ENCODE data around the gene MIF.

DNA sequence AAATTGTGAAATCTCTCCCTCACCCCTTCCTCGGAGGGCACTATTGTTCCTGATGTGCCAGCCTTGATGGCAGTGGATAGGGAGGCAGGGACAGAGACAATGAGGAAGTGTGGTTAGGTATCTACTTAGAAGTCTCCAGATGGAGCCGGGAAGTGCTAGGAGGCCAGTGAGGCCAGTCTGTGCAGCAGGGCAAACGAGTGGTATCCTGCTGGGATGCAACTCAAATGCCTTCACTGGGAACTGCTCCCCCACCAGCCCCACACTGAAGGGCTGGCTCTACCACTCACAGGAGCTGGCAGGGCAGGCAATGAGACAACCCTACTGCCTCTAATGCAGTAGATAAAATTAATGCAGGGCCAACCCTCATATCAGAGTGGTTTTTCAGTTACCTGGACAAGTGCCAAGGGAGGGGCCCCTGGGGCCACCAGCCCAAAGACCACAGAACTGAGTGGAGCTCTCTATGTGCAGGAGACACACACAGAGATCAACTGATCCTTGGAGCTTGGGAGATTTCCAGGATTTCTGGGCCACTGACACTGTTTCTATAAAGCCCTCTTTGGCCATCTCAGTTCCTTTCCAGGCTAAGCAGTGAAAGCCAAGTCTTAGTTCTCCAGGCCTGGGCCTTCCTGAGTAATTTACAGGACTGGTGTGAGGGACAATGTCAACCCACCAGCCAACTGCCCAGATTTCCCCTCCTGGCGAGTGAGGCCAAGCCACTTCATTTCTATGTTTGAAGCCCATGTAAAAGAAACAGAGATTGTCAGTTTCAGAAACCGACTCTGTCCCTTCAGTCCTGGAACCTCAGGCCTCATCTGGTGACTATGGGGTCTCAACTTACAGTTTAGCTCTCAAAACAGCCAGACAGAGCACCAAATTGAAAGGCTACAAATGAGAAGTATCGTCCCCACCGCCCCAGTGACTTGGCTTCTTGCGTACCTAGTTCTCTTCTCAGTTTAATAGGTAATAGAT lies 4.1 kb downstream of the MIF start:
- no peak for TF ChIP-seq POLR2A (IDR thresholded peaks at IDR 0.05)
- TF ChIP-seq, protein P1, sequence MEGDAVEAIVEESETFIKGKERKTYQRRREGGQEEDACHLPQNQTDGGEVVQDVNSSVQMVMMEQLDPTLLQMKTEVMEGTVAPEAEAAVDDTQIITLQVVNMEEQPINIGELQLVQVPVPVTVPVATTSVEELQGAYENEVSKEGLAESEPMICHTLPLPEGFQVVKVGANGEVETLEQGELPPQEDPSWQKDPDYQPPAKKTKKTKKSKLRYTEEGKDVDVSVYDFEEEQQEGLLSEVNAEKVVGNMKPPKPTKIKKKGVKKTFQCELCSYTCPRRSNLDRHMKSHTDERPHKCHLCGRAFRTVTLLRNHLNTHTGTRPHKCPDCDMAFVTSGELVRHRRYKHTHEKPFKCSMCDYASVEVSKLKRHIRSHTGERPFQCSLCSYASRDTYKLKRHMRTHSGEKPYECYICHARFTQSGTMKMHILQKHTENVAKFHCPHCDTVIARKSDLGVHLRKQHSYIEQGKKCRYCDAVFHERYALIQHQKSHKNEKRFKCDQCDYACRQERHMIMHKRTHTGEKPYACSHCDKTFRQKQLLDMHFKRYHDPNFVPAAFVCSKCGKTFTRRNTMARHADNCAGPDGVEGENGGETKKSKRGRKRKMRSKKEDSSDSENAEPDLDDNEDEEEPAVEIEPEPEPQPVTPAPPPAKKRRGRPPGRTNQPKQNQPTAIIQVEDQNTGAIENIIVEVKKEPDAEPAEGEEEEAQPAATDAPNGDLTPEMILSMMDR (IDR thresholded peaks at IDR 0.05) = no peak
